SK-N-MC (cell line): ENCODE results near the gene CEACAM21.

Experiments used
- EZH2 ChIP-seq: fragments of 200-600 bp; sonication (generic); IDR thresholded peaks from one replicate; pipeline ENCODE4 v1.6.1; 2017; ENCODE audit warnings: antibody characterized with exemption
- POLR2AphosphoS5 ChIP-seq: IDR thresholded peaks from 2 replicates; pipeline ENCODE4 v1.6.1; 2012; ENCODE audit warnings: mild to moderate bottlenecking, low read depth, low read length, borderline replicate concordance

DNA sequence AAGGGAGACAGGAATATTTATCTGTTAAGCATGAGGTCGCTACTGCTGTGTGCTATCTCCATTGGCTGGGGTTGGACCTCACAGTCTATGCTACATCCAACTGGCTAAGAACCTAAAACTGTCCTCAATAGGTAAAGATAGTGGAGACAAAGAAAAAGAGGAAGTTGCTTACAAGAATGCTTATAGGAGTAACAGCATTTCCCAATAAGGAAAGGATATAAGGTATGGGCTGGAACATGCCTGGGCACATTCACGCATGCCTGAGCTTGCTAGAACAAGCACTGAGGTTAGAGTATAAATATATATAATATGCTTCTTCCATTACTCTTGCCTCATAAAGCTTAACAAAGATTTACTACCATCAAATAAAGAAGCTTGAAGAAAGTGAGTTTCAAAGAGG is 47.9 kb upstream of the CEACAM21 start:
- TF ChIP-seq EZH2 (no peak), POLR2AphosphoS5 (no peak)
